Transverse colon (tissue), 3 donors: ENCODE measurements around the gene CP.

Source experiments
- EP300 ChIP-seq: sonication (generic); formaldehyde crosslinking; IDR thresholded peaks from one replicate; pipeline ENCODE4 v1.6.1; 2017; ENCODE audit warnings: antibody characterized with exemption, low read depth
- POLR2AphosphoS5 ChIP-seq, 3 donors: sonication (generic); formaldehyde crosslinking; IDR thresholded peaks; one replicate each; pipeline ENCODE4 v1.6.1; 2016; ENCODE audit warnings: antibody characterized with exemption in 3 of 3

GRCh38 chr3:149199474-149199873 lies 22.2 kb downstream of the CP start:
- TF ChIP-seq EP300 (no peak), POLR2AphosphoS5 (IDR thresholded peaks at IDR 0.05) (no peak)
